22Rv1 (cell line): ENCODE measurements around the gene FARS2.

Experiments used
- CTCF ChIP-seq: fragments of 450-650 bp; IDR thresholded peaks from 2 replicates; pipeline ENCODE4 v1.5.1; 2017; ENCODE audit warnings: mild to moderate bottlenecking
- ZFX ChIP-seq: fragments of 450-650 bp; IDR thresholded peaks from 2 replicates; pipeline ENCODE4 v1.6.1; 2017; ENCODE audit warnings: antibody characterized with exemption, borderline replicate concordance

DNA sequence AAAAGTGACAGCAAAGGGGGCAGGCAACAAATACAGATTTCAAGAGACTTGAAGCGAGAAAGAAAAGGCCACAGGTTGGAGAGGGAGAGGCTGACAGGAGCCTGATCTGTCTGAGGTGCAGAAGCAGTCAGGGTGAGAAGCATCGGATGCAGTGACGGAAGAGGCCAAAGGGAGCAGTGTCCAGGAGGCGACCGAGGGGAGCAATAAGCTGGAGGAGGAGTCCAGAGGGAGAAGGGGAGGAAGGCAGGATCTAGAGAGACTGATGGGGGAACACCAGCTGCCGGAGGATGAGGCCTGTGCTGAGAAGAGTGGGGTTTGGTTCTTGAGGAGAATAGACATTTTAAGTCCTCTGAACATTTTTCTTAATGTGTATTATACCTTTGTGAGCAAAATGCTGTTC, 23.8 kb downstream of the FARS2 start:
- TF ChIP-seq CTCF (no peak), ZFX (no peak)
